OCI-LY7 (cell line): Measurements from ENCODE around the gene TTC33. TPM values are rescaled to one million over a fixed set of nuclear protein-coding genes. Genes with fewer than 3 reads are reported as not detected.

Source experiments
- BruUV-seq: library from RNA; stranded (reverse); fragments of 400-500 nt; replicated peaks from 2 replicates; lab custom pipeline; 2021; lab: Mats Ljungman, UMichigan
- CTCF ChIA-PET: fragments of 300-600 bp; sonication (Branson Sonifier 250); formaldehyde crosslinking; loops from one replicate; lab custom pipeline; 2022; ENCODE audit warnings: antibody characterized with exemption; ENCODE audit not compliant: unreplicated experiment; lab: Charles Lee
- POLR2A ChIA-PET: fragments of 300-600 bp; sonication (Branson Sonifier 250); formaldehyde crosslinking; loops from one replicate; lab custom pipeline; 2022; ENCODE audit warnings: antibody characterized with exemption; lab: Charles Lee
- DNase-seq: peaks from one replicate; pipeline ENCODE4 v3.0.0-alpha.2; 2015; ENCODE audit warnings: low spot score
- H2AFZ ChIP-seq: fragments of 200-600 bp; sonication (generic), shearing (Covaris generic); 2 replicates; pipeline ENCODE4 v1.6.1; 2014; ENCODE audit warnings: mild to moderate bottlenecking, antibody characterized with exemption, low read length, moderate library complexity
- H3K27ac ChIP-seq: fragments of 200-600 bp; sonication (generic); 2 replicates; pipeline ENCODE4 v1.5.1; 2014; ENCODE audit warnings: mixed run types, low read depth, mild to moderate bottlenecking, moderate library complexity, low read length, inconsistent platforms; ENCODE audit not compliant: poor library complexity, severe bottlenecking
- H3K36me3 ChIP-seq: fragments of 200-600 bp; sonication (generic); 2 replicates; pipeline ENCODE4 v1.6.1; 2014; ENCODE audit warnings: mild to moderate bottlenecking, antibody characterized with exemption, low read length, moderate library complexity, mixed read lengths; ENCODE audit not compliant: insufficient read depth
- H3K4me1 ChIP-seq: fragments of 200-600 bp; sonication (generic); 2 replicates; pipeline ENCODE4 v1.5.1; 2014; ENCODE audit warnings: mild to moderate bottlenecking, low read length; ENCODE audit not compliant: insufficient read depth, poor library complexity, severe bottlenecking
- H3K4me2 ChIP-seq: fragments of 200-600 bp; sonication (generic); 2 replicates; pipeline ENCODE4 v1.6.1; 2014; ENCODE audit warnings: mild to moderate bottlenecking, low read length
- H3K4me3 ChIP-seq: fragments of 200-600 bp; sonication (generic); 2 replicates; pipeline ENCODE4 v1.5.1; 2014; ENCODE audit warnings: mild to moderate bottlenecking, low read depth, low read length; ENCODE audit not compliant: poor library complexity, severe bottlenecking
- H3K79me2 ChIP-seq: fragments of 200-600 bp; sonication (generic); 2 replicates; pipeline ENCODE4 v1.6.1; 2016; ENCODE audit warnings: low read depth, mild to moderate bottlenecking, low read length, moderate library complexity, mixed read lengths; ENCODE audit not compliant: insufficient read depth
- H3K9me2 ChIP-seq: fragments of 200-600 bp; sonication (generic); 2 replicates; pipeline ENCODE4 v1.6.1; 2016; ENCODE audit warnings: mild to moderate bottlenecking, low read length, mixed read lengths; ENCODE audit not compliant: insufficient read depth
- H3K9me3 ChIP-seq: fragments of 200-600 bp; sonication (generic); 2 replicates; pipeline ENCODE4 v1.6.1; 2014; ENCODE audit warnings: mild to moderate bottlenecking, mixed run types, low read length, mixed read lengths
- H4K20me1 ChIP-seq: fragments of 200-600 bp; sonication (generic); 2 replicates; pipeline ENCODE4 v1.6.1; 2014; ENCODE audit warnings: mild to moderate bottlenecking, antibody characterized with exemption, low read length, moderate library complexity, mixed read lengths; ENCODE audit not compliant: insufficient read depth
- EZH2phosphoT487 ChIP-seq: fragments of 200-600 bp; sonication (generic); IDR thresholded peaks from 2 replicates; pipeline ENCODE4 v1.6.1; 2018; ENCODE audit warnings: low read depth, borderline replicate concordance, mild to moderate bottlenecking, mixed run types, antibody characterized with exemption, low read length, moderate library complexity, mixed read lengths
- intact Hi-C: fragments of 100-400 bp; cut with micrococcal nuclease; formaldehyde crosslinking; loops from one replicate; pipeline ENCODE4 v1.10.0; 2022; ENCODE audit not compliant: unreplicated experiment
- total RNA-seq, 2 experiments: library from RNA; depleted of rRNA in 1 of 2; stranded (reverse); fragments of >200 nt in 1 of 2; shearing (Covaris generic) in 1 of 2; gene quantifications; 2 replicates each; pipeline ENCODE4 v1.2.3, GENCODE V29; 2014 to 2022
- TF ChIP-seq, protein P1 (sequence below): fragments of 200-600 bp; sonication (generic); conservative IDR thresholded peaks from 2 replicates; pipeline ENCODE4 v1.5.1; 2014; ENCODE audit warnings: mild to moderate bottlenecking, antibody characterized with exemption, low read length, moderate library complexity, mixed read lengths

Gene TTC33
- total RNA-seq, 2 experiments from 2014 or later, result 15.9 to 20.5 TPM

DNA sequence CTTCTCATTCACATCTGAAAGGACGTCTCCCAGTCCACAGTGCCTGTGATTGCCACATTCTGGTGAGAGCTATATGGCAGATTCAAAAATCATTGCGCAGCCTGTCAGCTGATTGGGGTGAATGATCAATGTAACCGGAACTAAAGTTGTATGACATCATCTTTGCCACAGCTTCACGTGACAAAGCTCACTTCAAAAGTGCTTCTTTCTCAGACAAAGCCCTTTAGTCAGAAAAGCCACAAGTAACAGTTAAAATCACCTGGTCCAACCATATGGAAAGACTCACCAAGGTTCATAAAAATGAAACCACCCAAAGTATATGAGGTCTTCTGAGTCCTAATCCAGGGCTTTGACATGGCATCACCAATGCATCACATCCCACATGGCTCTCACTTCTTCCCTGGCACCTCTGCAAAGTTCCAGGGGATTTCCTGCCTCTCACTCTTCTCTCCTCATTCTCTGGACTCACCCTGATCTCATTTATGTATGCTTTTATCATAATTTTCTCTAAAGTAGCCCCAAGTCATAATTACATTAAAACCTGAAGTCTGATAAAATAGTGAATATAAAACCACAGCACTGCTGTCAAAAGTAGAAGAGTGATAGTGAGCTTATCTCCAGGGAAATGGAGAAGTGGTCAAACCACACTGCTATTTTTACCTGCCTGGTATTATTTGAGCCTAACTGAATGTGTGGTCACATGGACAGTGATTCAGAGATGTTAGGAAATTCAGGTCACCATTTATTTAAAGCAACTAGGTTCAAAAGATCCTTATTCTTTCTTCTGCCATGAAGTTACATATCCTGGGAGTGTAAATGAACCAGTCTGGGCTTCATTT lies 269.1 kb downstream of the TTC33 start:
- no peak for TF ChIP-seq EZH2phosphoT487
- TF ChIP-seq, protein P1, sequence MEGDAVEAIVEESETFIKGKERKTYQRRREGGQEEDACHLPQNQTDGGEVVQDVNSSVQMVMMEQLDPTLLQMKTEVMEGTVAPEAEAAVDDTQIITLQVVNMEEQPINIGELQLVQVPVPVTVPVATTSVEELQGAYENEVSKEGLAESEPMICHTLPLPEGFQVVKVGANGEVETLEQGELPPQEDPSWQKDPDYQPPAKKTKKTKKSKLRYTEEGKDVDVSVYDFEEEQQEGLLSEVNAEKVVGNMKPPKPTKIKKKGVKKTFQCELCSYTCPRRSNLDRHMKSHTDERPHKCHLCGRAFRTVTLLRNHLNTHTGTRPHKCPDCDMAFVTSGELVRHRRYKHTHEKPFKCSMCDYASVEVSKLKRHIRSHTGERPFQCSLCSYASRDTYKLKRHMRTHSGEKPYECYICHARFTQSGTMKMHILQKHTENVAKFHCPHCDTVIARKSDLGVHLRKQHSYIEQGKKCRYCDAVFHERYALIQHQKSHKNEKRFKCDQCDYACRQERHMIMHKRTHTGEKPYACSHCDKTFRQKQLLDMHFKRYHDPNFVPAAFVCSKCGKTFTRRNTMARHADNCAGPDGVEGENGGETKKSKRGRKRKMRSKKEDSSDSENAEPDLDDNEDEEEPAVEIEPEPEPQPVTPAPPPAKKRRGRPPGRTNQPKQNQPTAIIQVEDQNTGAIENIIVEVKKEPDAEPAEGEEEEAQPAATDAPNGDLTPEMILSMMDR, result no peak
- intact Hi-C loops, result loop anchor here (5.0 to 10.0 kb wide), 5 partner anchors 106 to 454 kb away; partner anchors contain the start of genes PTGER4 and RPL37
- POLR2A ChIA-PET, result interaction anchor here (1.1 to 1.5 kb wide), 2 partner anchors 11 to 112 kb away, joined by 3 to 4 read pairs; no protein-coding TSS in a partner anchor
- peak overlapping the region; percentile 74 for H3K4me2 ChIP-seq
- CTCF ChIA-PET, result no interaction called here
- no peaks in the 10 kb centered on the region for H3K9me2 ChIP-seq
- BruUV-seq, result no TSS peak
- H4K20me1 ChIP-seq, result no peaks in the 10 kb centered on the region
- H3K27ac ChIP-seq, result peak overlapping the region; percentile 19
- no peaks in the 10 kb centered on the region for H3K79me2 ChIP-seq
- peak overlapping the region; percentile 90; the same call in 1 of the 2 replicates for H2AFZ ChIP-seq
- no peaks in the 10 kb centered on the region for H3K36me3 ChIP-seq
- DNase-seq, result peak; percentile 50
- H3K4me3 ChIP-seq, result peak overlapping the region; percentile 6
- H3K9me3 ChIP-seq, result no peaks in the 10 kb centered on the region
- H3K4me1 ChIP-seq, result peaks cover 34% of the 10 kb centered on the region

DNA sequence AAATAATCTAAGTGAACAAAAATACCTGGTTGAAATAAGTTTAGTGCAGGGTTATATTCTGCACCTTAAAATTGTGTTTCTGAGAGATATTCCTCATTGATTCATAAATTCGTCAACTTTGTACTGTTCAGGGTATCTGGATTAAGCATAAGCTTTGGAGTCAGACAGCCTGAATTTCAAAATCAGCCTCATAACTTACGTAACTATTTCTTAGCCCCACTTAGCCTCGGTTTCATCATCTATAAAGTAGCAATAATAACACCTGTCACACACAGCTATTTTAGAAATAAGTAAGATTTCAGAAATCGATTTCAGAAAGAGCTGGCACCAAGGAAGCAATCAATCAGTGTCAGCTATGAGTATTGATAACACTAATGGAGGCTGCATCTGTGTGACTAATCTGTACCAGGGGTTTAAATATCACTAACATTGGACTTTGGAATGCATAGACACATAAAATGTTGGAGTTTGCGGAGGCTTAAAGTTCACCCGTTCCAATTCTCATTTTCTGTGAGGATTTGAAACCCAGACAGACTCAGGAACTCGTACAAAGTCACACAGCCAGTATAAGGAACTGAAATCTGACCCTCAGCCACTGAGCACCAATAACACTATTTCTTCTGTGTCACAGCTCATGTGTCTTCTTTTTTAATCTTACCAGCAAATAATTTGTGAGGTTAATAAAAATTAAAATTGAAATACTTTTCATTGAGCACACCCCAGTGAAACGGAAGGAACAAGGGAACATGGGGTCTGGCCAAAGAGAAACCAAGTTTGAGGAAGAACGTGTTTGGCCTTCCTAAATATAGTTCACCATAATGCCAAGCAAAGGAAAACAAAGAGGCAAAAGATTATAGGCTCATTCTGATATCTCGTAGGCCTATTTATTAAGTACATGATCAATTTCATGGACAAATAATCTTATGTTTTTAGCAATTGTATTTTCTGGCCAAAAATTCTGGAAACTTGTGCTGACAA lies 270.5 kb downstream of the TTC33 start:
- peak overlapping the region; percentile 90 for H2AFZ ChIP-seq
- no peaks in the 10 kb centered on the region for H3K79me2 ChIP-seq
- TF ChIP-seq, protein P1, result no peak
- no peak for TF ChIP-seq EZH2phosphoT487
- ChIA-PET POLR2A (interaction anchor here (0.8 to 1.5 kb wide), 3 partner anchors 9 to 530 kb away, joined by 3 to 4 read pairs (median 4); no protein-coding TSS in a partner anchor), CTCF (interaction anchor here (1.2 kb wide), 1 partner anchor 9 kb away, joined by 3 read pairs; no protein-coding TSS in a partner anchor)
- H3K9me2 ChIP-seq, result no peaks in the 10 kb centered on the region
- no peaks in the 10 kb centered on the region for H4K20me1 ChIP-seq
- intact Hi-C loops, result loop anchor here (5.0 to 10.0 kb wide), 5 partner anchors 107 to 453 kb away; partner anchors contain the start of genes PTGER4 and RPL37
- peak overlapping the region; percentile 13 for H3K27ac ChIP-seq
- H3K9me3 ChIP-seq, result no peaks in the 10 kb centered on the region
- no peaks in the 10 kb centered on the region for H3K36me3 ChIP-seq
- H3K4me2 ChIP-seq, result peak overlapping the region; percentile 74
- peaks cover 34% of the 10 kb centered on the region for H3K4me1 ChIP-seq
- peak; percentile 51 for DNase-seq
- H3K4me3 ChIP-seq, result peak overlapping the region; percentile 48
- no TSS peak for BruUV-seq
